ENCODE data around the gene FBXO24.

The FBXO24 gene

DNA sequence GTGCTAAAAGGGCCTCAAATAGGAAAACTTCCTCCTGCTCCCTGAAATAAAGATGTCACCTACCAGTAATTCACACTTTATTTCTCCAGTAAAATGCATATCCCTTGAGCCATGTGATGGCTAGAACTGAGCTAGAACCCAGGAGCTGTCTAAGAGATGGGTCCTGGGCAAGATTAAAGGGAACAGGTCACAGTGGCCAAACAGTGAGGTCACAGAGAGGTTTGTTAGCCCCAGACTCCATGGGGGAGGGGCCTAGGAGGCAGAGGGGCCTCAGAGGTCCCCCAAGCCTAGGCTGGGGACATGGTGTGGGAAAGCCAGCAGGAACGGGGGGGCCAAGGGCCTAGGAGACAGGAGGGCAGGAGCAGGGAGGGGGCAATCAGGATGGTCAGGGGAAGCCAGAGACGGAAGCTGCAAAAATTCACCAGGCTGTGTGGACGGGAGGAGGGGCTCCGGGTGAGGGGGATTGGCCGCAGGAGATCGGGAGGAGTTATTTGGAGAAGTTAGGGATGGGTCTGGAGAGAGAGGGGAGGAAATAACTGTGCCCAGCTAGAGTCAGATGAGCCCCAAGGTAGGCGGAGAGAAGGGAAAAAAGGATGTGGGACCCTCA lies 3.3 kb downstream of the FBXO24 start:
- no peak for DNase-seq (ENCODE audit: low read depth)

GRCh38 chr7:100590077-100590737 lies 4.1 kb downstream of the FBXO24 start:
- TF ChIP-seq, protein P1, sequence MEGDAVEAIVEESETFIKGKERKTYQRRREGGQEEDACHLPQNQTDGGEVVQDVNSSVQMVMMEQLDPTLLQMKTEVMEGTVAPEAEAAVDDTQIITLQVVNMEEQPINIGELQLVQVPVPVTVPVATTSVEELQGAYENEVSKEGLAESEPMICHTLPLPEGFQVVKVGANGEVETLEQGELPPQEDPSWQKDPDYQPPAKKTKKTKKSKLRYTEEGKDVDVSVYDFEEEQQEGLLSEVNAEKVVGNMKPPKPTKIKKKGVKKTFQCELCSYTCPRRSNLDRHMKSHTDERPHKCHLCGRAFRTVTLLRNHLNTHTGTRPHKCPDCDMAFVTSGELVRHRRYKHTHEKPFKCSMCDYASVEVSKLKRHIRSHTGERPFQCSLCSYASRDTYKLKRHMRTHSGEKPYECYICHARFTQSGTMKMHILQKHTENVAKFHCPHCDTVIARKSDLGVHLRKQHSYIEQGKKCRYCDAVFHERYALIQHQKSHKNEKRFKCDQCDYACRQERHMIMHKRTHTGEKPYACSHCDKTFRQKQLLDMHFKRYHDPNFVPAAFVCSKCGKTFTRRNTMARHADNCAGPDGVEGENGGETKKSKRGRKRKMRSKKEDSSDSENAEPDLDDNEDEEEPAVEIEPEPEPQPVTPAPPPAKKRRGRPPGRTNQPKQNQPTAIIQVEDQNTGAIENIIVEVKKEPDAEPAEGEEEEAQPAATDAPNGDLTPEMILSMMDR (IDR thresholded peaks at IDR 0.05; ENCODE audit: insufficient read depth, low read depth, low read length, missing control alignments), result no peak
- H3K4me3 ChIP-seq (ENCODE audit: low read length), result no peak overlapping the region
- DNase-seq (ENCODE audit: low read depth), result no peak

More for the DNA sequence above, 3.3 kb downstream of the FBXO24 start:
- no peak overlapping the region for H3K4me3 ChIP-seq (ENCODE audit: low read length)
- TF ChIP-seq, protein P1 (IDR thresholded peaks at IDR 0.05; ENCODE audit: insufficient read depth, low read depth, low read length, missing control alignments), result no peak

- H3K4me3 ChIP-seq (ENCODE audit: low read length), result no peak overlapping the region
- TF ChIP-seq, protein P1 (IDR thresholded peaks at IDR 0.05; ENCODE audit: insufficient read depth, low read depth, low read length, missing control alignments), result no peak
- DNase-seq (ENCODE audit: low read depth), result no peak
These were observed 5.5 kb downstream of the FBXO24 start for GRCh38 chr7:100591596-100591995.

GRCh38 chr7:100595188-100595587 lies 9.1 kb downstream of the FBXO24 start:
- DNase-seq (ENCODE audit: low read depth), result no peak
- H3K4me3 ChIP-seq (ENCODE audit: low read length), result no peak overlapping the region
- TF ChIP-seq, protein P1 (IDR thresholded peaks at IDR 0.05; ENCODE audit: insufficient read depth, low read depth, low read length, missing control alignments), result no peak

DNA sequence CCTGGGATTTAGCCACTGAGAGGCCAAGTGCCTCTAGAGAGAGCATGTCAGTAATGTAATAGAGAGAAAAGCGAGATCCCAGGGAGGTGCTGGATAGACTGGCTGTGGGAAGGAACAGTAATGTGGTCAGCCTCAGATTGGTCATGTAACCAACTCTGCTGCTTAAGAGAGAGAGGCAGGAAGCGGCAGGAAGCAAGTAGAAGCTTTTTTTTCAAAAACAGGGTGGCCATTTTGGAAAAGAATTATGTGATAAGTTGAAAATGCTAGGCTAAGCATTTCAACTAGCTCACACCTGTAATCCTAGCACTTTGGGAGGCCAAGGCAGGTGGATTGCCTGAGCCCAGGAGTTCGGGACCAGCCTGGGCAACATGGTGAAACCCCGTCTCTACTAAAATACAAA lies 12.3 kb downstream of the FBXO24 start:
- no peak for DNase-seq (ENCODE audit: low read depth)
- H3K4me3 ChIP-seq (ENCODE audit: low read length), result no peak overlapping the region
- TF ChIP-seq, protein P1 (IDR thresholded peaks at IDR 0.05; ENCODE audit: insufficient read depth, low read depth, low read length, missing control alignments), result no peak

DNA sequence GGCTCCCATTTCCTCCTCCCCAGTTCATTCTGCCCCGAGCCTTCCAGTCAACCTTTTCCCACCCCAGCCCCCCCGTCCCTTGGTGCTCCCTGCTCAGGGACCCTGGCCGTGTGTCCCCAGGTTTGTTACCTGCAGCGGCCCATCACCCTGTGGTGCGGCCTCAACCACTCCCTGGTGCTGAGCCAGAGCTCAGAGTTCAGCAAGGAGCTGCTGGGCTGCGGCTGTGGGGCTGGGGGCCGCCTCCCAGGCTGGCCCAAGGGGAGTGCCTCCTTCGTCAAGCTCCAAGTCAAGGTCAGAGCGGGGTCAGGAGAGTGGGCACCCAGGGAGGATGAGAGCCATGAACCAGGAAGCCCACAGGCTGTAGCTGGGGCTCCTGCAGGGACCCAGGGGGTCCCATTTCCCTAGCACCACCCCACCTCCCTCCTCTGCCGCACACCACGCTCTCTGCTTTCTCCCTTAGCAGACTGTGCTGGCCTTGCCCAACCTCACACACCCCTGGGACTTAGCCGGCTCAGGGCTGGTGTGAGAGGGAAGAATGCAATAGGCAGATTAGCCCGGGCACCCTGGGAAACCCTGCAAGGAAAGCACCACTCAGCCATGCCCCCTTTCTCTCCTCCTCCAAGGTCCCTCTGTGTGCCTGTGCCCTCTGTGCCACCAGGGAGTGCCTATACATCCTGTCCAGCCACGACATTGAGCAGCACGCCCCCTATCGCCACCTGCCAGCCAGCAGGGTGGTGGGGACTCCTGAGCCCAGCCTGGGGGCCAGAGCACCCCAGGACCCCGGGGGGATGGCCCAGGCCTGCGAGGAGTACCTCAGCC lies 14.0 kb downstream of the FBXO24 start:
- H3K4me3 ChIP-seq (ENCODE audit: low read length), result no peak overlapping the region
- DNase-seq (ENCODE audit: low read depth), result no peak
- TF ChIP-seq, protein P1 (IDR thresholded peaks at IDR 0.05; ENCODE audit: insufficient read depth, low read depth, low read length, missing control alignments), result no peak
